ENCODE results near the gene LTBP4. TPM values are rescaled to one million over a fixed set of nuclear protein-coding genes. Genes with fewer than 3 reads are reported as not detected.

Gene LTBP4
- polyA plus RNA-seq, 1 donor: 187 TPM

DNA sequence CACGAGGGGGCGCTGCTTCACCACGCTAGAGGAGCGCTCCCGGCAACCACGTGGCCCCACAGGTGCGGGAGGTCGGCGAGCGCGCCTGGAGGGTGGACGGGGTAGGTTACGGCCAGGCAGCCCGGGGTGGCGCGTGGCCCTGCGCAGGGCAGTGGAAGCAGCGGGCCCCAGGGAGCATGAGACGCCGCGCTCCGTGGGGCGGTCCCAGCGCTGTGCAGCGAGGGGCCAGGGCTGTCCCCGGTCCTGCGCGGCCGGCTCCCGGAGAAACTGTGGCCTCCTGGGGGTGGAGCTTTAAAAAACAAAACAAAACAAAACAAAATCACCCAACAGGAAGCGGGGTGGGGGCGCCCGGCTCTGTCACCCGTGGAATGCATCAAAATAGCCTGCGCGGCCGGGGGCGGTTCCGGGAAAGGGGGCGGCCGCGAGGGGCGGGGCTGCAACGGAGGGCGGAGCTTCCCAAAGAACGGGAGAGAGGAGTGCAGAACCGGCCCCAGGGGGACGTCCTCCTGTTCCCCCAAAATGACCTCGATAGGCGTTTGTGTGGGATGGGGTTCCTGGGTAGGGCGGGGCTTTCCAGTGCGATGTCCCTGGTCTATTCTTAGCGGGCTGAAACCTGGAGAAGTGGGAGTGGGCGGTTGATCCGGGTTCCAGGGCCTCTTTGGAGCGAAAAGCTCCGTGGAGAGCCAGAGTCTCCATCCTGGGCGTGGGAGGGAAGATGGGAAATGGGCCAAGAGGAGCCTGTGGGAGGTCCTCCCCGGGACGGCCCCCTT lies 61.9 kb downstream of the LTBP4 start:
- DNase-seq: peak; percentile 90

DNA sequence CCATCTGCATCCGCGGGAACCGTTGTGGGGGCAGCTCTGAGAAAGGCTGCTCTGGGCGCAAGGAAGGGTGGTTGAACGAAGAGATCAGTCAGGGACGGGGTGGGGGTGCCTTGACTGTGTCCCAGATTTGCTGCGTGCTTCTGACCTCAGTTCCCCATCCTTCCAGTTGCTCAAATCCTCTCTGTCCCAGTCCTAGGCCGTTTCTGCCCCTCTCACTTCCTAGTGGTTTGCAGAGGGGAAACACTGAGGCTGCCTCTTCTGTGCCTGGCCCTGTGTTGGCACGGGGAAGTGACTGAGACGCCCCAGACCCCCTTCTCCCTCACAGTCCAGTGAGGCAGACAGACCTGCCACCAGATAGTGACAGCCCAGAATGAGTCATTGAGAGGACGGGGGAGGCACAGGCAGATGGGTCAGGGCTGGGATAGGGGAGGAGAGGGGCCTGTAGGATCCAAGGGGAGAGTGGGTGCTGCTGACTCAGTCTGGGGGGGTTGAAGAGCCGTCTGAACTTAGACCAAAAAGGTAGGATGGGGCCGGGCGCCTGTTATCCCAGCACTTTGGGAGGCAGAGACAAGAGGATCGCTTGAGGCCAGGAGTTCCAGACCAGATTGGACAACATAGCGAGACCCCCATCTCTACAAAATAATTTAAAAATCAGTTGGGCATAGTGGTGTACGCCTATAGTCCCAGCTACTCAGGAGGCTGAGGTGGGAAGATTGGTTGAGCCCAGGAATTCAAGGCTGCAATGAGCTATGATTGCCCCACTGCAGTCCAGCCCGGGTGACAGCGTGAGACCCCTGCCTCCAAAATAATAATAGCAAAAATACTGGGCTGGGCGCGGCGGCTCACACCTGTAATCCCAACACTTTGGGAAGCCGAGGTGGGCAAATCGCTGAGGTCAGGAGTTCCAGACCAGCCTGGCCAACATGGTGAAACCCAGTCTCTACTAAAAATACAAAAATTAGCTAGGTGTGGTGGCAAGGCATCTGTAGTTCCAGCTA lies 62.8 kb downstream of the LTBP4 start:
- DNase-seq: no peak

DNA sequence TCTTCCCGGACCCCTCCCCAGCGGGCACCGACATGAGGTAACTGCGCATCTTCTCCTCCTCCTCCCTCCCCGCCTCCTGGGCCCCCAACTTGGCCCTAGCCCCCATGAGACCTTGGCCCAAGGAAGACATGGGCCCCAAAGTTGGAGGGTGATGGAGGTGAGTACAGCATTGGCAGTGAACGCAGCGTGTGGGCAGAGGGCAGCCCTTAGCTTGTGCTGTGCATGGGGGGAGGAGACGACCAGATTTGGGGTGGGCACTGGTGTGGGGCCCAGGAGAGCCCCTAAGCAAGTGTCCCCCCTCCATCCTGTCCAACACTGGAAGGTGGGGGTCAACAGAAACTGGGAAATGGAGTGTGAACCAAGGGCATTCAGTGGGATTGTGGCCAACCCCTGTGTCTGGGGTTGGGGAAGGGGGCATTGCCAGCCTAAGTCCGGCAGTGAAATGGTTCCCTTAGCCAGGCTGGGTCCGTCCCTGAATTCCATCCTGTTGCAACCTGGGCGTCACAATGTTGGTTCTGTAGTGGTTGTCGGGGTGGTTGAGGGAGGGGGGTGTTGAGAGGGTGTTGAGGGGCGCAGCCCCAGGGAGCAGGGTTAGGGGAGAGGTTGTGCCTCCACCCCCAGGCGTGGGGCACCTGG lies 65.8 kb downstream of the LTBP4 start:
- no peak for DNase-seq

- DNase-seq: no peak
Measured at GRCh38 chr19:40667602-40668001, 66.4 kb downstream of the LTBP4 start.

GRCh38 chr19:40668991-40669614 lies 67.9 kb downstream of the LTBP4 start:
- DNase-seq: no peak

DNA sequence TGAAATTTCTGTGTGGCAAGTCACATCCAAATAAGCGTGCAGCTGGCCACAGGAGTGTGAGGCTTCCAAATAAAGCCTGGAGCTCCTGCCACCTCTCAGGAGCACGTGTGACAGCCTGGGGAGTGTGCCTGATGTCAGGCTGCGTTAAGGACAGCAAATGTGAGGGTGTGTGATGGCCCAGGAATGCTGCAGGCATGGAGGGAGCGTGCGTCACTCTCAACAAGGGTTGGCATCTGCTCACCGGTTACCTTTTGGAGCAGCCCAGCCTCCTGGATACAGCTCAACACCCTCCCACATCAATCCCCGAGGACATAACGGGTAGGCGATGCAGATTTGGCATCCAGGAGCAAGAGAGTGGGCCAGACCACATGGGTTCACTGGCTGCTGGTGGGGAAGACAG lies 70.2 kb downstream of the LTBP4 start:
- no peak for DNase-seq

DNA sequence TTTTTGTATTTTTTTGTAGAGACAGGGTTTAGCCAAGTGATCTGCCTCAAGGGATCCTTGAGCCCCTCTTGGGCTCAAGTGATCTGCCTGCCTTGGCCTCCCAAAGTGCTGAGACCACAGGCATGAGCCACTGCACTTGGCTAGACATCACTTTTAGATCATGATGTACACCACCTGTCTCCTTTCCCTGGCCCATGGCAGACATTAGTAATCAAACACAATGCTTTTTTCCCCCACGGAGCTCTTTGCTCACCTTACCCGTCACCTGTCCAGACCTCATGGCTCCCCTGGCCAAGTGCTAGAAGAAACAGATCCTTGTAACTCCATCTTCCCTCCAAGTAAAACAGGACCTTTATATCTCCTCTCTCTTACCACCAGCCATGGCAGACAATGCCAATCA lies 70.9 kb downstream of the LTBP4 start:
- DNase-seq: no peak

DNA sequence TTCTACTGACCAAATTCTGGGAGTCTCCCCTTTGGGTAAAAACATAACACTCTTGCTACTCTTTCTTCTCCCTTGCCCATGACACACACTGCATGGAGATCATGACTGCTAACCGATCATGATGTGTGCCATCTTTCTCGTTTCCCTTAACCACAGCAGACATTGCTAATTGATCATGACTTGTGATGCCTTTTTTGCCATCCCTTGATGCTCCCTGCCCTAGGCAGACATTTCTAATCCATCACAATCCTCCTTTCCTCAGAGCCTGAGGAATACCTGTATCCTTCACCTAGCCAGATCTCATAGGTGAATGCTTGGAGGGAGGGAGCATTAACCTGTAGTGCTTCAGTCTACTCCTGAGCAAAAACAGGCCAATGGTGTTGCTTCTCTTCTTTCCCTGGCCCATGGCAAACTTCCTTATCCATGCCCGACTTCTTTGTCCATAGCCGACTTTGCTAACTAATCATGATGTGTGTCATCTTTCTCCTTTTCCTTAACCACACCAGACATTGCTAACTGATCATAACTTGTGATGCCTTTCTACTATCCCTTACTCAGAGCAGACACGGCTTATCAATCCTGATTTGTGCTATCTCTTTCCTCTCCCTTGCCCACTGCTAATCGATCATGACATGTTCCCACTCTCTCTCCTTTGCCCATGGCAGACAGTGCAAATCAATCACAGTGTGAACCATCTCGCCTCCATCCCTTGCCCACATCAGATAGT lies 71.6 kb downstream of the LTBP4 start:
- DNase-seq: no peak

GRCh38 chr19:40673397-40673796 lies 72.2 kb downstream of the LTBP4 start:
- no peak for DNase-seq

DNA sequence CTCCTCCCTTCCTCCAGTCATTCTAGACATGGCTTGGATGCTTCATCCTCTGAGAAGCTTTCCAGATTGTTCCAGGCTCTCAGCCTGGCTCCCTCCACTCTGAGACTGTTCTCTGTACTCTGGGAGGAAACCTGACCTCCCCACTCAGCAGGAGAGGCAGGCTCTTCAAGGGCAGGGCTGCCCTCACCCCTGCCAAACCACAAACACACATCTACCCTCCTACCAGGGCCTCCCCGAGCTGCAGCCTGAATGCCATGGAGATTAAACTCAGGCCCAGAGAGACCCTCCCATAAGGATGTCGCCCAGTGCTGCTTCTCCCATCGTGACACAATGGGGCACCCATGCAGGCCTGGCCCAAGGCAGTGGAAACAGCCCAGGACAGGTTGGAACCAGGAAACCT lies 73.1 kb downstream of the LTBP4 start:
- DNase-seq: no peak

GRCh38 chr19:40677156-40677555 lies 76.0 kb downstream of the LTBP4 start:
- no peak for DNase-seq

Other genes starting within 250 kb of the LTBP4 start
- gene HIPK4, start 211.2 kb upstream of the LTBP4 start, polyA plus RNA-seq (ENCODE audit: insufficient read length): 0.20 TPM
- gene PRX, start 188.0 kb upstream of the LTBP4 start, polyA plus RNA-seq (ENCODE audit: insufficient read length): 10.4 TPM
- 5.7 TPM for gene SERTAD1, start 175.4 kb upstream of the LTBP4 start, polyA plus RNA-seq (ENCODE audit: insufficient read length)
- gene SERTAD3, start 157.0 kb upstream of the LTBP4 start, polyA plus RNA-seq (ENCODE audit: insufficient read length): 30.6 TPM
- gene BLVRB, start 135.6 kb upstream of the LTBP4 start, polyA plus RNA-seq (ENCODE audit: insufficient read length): 26.7 TPM
- 1.2 TPM for gene SPTBN4, start 134.4 kb upstream of the LTBP4 start, polyA plus RNA-seq (ENCODE audit: insufficient read length)
- 48.2 TPM for gene SHKBP1, start 24.5 kb upstream of the LTBP4 start, polyA plus RNA-seq (ENCODE audit: insufficient read length)
- gene NUMBL, start 89.3 kb downstream of the LTBP4 start, polyA plus RNA-seq (ENCODE audit: insufficient read length): 11.8 TPM
- 30.3 TPM for gene COQ8B, start 115.5 kb downstream of the LTBP4 start, polyA plus RNA-seq (ENCODE audit: insufficient read length)
- gene ITPKC, start 115.7 kb downstream of the LTBP4 start, polyA plus RNA-seq (ENCODE audit: insufficient read length): 11.5 TPM
- gene ACTMAP, start 149.1 kb downstream of the LTBP4 start, polyA plus RNA-seq (ENCODE audit: insufficient read length): 18.5 TPM
- 117 TPM for gene SNRPA, start 149.8 kb downstream of the LTBP4 start, polyA plus RNA-seq (ENCODE audit: insufficient read length)
- 4.2 TPM for gene MIA, start 174.2 kb downstream of the LTBP4 start, polyA plus RNA-seq (ENCODE audit: insufficient read length)
- gene RAB4B, start 176.9 kb downstream of the LTBP4 start, polyA plus RNA-seq (ENCODE audit: insufficient read length): 8.8 TPM
- gene EGLN2, start 197.8 kb downstream of the LTBP4 start, polyA plus RNA-seq (ENCODE audit: insufficient read length): 59.5 TPM
- 0.35 TPM for gene CYP2A6, start 249.1 kb downstream of the LTBP4 start, polyA plus RNA-seq (ENCODE audit: insufficient read length)

Measured in left kidney (tissue), 2 donors.